HG03196 (cell line): ENCODE results near the gene HELZ2.

Source experiments
- ATAC-seq: cut with Tn5 transposase; IDR thresholded peaks from one replicate; pipeline ENCODE4 v1.9.1; 2021; ENCODE audit not compliant: unreplicated experiment

Gene HELZ2

DNA sequence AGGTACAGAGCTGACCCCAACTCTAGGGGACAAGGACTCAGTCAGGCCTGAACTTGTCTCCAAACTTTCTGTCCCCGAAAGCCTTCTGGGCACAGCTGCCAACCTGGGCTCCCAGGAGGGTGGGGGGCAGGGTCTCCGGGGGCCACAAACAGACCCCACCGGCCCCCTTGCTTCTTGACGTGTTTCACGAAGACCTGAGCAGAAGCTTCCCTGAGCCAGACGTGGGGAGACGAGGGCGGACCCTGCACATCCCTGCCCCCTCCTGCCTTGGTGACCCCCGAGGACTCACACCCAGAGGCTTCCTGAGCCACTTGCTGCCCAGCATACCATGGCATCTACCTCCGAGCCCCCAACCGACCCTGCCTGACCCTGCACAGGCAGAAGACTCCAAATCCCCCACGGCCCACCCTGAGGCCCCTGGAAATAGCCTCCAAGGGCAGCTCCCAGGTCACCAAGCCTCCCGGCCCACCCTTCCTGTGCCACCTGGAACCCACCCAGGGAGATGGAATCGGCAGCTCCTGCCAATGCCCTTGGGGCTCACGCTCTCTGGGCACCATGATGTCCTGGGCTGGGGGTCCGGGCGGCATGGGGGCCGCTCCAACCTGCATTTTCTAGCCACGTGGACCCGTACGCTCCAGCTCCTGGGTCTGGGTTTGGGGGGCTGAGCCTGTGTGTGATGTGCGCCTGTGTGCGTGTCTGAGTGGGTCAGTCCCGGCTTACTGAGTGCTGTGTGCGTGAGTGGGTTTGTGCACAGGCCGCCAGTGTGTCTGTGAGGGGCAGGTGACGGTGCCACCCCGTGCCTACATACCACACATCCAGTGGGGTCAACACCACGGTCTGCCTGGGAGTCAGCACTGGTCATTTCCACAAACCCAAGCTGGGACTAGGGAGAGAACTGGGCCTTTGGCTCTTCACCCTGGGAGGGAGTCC lies 34.3 kb downstream of the HELZ2 start:
- ATAC-seq = no peak

DNA sequence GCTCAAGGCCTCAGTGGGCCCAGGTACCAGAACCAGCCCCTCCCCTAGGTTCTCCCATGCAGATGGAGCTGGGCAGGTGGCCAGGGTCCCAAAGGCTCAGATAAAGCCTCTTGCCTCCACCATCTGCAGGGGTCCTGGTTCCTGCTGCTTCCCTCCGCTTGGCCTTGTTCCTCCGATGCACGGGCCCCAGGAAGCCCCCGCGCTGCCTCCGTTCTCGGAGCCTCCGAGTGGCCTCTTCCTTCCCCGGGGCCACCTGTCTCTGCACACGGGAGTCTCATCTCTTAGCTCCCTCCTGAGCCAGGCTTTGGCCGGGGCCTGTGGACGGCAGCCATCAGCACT lies 35.0 kb downstream of the HELZ2 start:
- ATAC-seq = no peak

DNA sequence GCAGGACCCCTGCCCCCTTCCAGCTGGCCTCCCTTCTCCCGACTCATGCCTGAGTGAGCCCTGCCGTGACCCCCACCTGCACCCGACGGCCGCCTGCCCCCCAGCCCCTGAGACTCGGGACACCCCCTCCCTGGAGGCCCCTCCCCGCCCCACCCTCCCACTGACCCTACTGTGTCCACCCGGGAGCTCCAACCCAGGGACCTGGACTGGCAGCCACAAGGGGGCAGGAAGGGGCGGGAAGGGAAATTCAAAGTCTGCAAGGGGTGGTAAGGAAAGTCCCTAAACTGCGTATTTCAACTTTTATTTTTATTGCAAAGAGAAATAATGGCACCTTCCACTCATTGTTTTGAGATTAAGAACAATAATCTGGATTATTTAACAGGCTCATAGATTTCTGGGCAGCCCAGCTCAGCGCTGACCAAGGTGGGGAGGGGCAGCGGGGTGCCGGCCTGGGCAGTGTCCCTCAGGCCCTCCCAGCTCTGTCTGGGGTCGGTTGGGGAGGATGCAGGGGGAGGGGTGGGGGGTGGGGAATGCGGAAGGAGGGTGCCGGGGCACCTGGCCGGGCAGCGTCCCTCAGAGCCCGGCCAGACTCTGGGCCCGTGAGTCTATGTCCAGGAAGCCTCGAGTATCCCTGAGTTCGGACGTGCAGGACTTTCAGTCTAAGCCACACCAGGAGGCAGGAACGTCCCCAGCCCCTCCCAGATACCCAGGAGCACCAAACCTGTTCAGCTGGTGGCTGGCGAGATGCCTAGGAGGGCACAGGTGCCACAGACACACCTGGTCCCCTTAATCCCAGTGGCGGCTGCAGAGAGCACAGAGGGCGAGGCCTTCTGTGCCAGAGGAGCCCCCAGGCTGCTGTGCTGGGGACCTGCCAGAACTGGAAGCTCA lies 35.6 kb downstream of the HELZ2 start:
- ATAC-seq = no peak

DNA sequence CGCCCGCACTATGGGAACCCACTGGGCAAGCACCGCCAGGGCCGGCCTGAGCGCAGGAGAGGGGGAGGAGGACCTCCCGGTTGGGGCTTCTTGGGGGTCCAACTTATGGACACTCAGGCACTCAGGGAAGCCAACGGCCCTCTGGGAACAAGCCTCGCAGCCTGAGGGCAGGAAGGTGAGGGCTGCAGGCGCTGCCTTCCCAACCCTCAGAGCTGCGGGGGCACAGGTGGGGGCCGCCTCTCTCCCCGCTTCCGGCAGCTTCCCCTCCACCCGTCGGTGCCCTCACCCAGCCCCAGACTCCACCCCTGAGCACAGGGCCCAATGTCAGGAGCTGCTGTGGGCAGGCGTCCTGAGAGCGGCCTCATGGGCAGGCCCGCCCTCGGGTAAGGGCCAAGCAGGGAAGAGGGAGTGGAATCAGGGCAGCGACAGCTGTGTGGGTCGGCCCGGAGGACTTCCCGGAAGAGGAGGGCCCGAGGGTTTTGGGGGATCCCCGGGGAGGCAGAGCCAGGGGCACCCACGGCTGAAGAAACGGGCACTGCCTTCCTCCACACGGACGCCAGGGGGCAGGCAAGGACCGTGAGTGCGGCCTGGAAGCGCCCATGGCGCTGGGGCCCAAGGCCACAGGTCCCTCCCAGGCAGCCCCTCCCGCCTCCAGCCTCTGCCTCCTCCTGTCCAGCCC lies 36.4 kb downstream of the HELZ2 start:
- ATAC-seq = peak; percentile 78

DNA sequence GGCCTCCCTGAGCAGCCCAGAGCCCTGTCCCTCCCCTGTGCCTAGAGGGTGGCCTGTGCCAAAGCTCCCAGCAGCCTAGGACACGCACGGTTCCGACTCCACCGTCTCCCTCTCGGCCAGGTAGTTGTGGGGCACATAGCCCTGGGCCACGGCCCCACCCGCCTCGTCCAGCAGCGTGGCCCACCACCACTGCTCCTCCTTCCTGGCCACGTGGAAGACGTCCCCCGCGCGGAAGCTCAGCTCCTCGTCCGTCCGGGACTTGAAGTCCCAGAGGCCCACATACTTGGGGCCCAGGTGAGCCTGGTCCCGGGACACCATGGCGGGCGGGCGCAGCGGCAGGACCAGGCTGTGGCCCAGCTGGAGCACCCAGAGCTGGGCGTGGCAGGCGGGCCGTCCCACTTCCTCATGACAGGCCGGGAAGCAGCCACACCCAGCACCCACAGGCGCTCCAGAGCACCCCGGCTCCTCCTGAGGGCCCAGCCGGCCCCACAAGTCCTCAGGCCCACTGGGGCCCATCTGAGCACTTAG lies 37.0 kb downstream of the HELZ2 start, which contains the start of gene PTK6:
PTK6 (minus strand) TSS at position 380 of the 528 bp plus-strand sequence; CDS start at position 318, 62 bp downstream.
- ATAC-seq = peak; percentile 7

DNA sequence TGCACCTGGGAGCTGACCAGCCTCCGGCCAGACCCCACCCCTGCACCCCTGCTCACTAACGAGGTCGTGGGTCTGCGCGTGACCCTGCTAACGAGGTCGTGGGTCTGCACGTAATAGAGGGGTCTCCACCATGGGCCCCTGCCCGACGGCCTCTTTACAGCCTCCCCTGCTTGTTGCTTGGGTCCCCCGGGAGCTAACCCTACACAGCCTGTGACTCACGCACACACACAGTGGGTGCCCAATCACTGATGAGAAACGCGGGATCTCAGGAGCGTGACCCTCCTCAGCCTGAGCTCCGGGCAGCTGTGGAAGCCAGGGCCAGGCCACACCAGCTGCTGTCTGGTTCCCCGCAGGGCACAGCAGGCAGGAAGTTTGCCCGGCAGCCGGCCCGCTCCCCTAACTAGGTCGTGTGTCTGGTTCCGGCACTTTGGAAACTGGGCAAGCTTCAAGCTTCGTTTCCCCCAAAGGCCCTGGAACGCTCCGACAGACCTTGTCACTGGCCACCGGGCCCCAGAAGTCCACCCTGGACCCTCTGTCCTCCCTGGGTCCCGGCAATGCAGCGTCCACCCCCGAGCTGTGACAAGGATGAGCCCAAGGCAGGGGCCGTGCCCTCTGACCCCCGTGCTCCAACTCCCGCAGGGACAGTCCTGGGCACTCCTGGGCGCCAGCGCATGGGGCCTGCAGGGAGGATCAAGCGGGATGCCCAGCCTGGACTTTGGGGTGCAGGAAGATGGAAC lies 37.6 kb downstream of the HELZ2 start:
- ATAC-seq = no peak

DNA sequence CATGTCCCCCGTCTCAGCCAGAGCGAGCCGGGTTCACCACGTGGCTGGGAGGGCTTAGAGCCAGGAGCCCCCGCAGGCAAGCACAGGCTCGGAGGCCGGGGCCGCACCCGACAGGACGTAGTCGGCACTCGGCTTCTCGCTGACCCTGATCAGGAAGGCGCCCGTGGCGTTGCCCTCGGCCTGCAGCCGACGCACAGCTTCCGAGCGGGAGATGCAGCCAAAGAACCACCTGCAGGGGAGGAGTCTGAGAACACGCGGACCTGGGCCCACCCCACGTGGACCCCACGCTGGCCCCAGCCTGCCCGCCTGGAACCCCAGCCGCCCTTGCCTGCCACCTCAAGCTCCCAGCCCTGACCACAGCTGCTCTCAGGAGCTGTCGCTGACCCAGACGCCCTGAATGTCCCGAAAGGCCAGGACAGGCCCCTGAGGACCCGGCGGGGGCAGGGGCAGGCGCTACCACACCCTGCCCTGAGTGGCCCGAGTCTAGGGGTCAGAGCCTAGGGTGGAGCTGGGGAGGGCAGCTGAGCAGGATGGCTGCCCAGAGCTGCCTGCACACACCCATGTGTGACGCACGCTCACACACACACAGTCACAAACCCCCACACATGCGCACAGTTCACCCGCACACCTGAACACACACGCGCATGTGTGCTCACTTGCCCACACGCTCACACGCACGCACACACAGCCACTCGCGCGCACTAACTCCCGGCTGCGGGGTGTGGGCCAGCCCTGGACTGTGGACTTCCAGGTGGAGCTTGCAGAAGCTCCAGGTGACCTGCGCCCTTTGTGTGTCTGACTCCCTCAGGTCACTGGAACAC lies 39.0 kb downstream of the HELZ2 start:
- no peak for ATAC-seq

DNA sequence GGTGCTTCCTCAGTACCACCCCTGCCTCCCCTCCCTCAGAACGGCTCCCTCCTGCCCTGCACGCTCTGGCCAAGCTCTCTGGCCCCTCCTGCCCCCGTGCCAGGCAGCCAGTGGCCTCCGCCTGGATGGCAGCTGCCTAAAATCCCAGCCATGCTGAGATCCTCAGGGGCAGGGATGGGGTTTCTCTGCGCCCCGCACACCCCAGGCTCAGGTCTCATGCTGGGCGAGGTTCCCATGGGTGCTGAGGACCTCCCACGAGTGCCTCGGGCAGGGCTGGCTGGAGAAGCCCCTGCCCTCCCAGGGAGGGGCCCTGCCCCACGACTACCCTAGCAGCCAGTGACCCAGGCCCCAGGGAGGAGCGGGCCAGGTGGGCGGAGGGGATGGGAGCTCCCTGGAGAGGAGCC lies 39.6 kb downstream of the HELZ2 start:
- no peak for ATAC-seq

DNA sequence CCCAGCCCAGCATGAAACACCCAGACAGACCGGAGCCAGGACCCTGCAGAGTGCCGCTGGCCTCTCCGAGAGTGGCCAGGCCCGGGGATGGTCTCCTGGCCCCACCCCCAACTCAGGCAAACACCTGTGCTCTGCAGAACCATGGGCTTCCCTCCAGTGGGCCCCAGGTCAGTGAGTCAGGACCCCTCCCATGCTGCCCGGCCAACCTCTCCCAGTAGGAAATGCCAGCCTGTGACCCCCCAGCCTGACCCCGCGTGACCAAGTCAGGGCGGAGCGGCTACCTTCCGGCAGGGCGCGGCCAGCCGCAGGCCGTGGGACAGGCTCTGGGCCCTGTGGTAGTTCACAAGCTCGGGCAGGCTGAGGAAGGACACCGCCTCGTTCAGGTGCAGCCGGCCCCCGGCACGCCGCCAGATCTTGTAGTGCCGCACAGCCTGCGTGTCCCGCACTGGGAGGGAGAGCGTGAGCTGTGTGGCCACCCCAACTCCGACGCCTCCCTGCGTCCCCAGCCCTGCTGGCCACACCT lies 40.1 kb downstream of the HELZ2 start:
- no peak for ATAC-seq

DNA sequence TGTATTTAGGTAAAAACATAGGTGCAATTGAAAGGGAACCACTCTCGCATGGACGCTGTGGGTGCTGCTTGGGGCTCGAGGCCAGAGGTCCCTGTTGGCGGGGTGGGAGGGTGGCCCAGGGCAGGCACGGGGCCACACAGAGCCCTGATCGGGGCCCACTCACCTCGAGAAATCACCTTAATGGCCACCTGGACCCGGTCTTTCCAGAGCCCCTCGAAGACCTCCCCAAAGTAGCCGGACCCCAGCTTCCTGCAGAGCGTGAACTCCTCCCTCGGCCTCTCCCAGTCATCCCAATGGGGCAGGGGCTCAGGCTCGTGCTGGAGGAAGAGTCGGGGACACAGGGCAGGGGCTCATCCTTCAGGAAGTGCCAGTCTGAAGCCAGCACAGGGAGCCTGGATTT lies 40.7 kb downstream of the HELZ2 start:
- ATAC-seq = no peak

DNA sequence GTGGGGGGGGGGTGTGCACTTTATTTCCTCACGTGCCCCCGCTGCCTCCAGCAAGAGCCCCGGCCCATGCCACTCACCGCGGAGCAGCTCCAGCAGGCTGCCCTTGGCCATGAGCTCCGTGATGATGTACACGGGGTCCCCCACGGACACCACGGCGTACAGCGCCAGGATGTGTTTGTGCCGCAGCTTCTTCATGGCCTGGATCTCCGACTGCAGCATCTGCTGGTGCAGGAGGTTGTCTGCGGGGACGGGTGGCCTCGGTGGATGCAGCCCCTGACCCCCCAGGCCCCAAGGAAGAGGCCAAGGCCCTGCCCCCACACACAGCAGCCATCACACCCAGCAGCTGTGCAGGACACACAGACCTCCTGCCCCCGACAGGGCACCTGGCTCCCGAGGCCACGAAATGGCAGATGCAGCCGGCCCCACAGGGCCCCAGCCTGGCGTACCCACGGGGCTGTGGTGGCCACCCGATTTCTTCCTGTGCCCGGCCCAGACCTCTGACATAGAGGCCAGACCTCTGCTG lies 41.5 kb downstream of the HELZ2 start:
- ATAC-seq = no peak

DNA sequence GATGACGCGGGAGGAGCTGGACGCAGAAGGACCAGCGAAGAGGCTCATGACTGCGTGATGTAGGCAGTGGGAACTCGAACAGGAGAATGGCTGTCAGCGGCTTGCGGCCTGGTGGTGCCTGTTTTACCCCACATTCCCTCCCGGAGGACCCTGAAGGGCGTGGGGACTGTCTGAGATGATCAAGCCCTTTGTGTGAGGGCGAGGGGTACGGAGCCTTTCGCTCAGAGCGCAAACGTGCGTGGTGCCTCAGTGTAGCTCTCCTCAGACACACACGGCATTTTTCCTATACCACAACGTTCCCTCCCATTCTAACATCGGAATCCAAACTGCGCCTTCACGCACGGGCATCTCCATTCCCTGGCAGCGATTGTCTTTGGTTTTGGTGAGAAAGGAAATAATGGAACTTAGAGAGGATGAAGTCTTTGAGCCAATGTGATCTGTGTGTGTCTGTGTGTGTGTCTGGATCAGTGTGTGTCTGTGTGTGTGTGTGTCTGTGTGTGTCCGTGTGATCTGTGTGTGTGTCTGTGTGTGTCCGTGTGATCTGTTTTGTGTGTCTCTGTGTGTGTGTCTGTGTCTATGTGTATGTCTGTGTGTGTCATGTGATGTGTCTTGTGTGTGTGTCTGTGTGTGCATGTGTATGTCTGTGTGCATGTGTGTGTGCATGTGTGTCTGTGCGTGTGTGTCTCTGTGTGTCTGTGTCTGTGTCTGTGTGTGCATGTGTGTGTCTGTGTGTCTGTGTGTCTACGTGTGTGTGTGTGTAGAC lies 42.2 kb downstream of the HELZ2 start:
- no peak for ATAC-seq

DNA sequence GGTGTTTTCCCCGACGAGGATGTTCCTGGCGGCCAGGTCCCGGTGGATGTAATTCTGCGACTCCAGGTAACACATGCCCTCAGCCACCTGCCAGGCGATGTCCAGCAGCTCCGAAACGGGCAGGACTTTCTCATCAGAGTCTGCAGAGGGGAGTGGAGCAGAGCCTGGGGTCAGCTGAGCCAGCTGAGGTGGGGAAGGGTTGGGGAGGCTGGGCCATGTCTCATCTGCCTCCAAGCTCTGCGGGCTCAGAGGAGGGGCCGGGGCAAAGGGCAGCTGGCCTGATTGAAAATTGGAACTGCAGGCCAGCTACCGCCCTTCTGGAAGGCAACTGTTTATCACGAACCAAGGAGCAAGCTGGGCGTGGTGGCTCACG lies 43.3 kb downstream of the HELZ2 start:
- no peak for ATAC-seq

DNA sequence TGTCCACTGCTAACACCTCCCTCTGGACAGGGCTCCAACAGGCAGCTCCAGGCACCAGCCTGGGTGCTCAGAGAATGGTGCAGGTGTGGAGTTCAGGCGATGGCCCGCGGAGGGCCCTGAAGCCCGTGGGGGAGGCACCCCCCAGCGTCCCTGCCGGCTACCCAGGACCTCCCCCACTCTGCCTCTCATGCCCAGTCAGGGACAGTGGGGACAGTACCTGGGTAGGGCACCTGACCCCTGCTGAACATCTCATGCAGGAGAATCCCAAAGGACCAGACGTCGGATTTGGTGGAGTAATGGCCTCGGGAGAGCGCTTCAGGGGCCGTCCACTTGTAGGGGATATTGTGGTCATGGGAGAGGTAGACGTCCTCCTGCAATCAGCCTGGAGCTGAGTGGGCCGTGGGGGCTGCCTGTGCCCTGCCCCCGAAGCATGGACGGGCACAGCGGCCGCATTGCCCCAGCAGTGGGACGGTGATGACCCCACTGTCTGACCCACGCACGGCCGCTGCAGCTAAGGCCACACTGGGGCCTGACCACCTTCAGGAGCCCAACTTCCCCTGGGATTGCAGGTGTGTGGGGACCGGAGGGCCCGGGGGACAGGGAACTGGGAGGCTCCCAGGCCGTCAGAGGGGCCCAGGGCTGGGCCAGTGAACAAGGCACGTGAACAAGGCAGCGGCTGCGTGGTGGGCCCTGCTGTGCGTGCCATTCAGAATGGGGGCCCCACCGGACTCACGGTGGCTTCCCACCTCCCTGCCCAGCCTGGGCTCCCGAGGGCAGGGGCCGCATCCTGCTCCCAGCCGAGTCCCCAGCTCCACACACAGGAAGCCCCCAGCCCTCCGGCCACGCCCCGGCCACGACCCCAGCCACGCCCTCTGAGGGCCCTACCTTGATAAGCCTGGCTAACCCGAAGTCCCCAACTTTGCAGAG lies 43.9 kb downstream of the HELZ2 start:
- no peak for ATAC-seq

DNA sequence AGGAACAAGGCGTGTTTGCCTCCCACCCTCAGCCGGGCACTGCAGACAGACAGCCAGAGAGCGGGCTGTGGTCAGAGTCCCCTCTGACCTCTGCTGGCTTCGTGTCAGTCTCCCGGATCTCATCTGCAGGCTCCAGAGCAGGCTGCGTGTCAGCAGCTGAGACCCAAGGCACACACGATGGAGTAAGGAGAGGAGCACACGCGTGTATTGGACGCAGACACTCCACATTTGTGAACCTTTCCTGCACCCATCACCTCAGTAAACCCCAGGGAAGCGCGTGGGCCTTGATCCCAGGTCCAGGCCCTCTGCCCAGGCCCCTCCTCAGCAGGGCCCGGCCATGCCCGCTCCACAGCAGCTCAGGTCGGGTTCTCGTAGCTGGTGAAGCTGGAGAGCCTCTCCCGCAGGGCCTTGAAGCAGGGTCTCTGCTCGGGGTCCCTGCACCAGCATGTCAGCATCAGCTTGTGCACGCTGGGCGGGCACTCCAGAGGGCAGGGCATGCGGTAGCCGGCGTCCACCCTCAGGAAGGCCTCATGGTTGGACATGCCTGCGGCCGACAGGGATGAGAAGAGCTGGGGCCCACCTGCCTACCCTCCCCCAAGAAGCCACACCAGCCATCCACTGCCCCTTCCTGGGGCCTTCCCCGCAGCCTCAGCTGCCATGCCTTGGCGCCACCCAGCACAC lies 44.7 kb downstream of the HELZ2 start:
- no peak for ATAC-seq

DNA sequence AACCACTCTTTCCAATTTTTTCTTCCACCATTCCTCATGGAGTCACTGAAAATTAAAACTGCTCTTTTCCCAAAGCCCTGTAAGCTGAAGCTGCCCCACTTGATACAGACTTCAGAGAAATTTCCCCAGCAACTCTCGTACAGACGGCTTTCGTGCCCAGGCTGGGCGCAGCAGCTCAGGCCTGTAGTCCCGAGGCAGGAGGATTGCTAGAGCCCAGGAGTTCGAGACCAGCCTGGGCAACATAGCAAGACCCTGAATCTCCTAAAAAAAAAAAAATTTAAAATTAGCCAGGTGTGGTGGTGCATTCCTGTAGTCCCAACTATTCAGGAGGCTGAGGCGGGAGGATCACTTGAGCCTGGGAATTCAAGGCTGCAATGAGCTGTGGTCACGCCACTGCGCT lies 46.9 kb downstream of the HELZ2 start:
- no peak for ATAC-seq

DNA sequence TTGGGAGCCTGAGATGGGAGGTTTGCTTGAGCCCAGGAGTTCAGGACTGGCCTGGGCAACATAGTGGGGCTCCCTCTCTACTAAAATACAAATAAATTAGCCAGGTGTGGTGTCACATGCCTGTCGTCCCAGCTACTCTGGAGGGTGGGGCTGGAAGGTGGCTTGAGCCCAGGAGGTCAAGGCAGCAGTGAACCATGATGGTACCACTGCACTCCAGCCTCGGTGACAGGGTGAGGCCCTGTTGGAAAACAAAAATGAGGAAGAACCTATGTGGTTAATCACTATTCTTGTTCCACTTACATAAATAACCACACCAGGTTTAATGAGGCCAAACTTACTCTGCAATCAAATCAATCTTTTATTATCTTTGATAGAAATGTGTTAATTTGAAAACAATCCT lies 48.1 kb downstream of the HELZ2 start:
- no peak for ATAC-seq
